ENCODE data around the gene CAPZB. TPM values are rescaled to one million over a fixed set of nuclear protein-coding genes. Genes with fewer than 3 reads are reported as not detected.

Gene CAPZB
- polyA plus RNA-seq, 2 of the 4 experiments (the other 2 are of a cell fraction): 133 to 296 TPM

- H3K9me3 ChIP-seq: no peaks in the 10 kb centered on the region
- no peak for ATAC-seq
- H3K4me2 ChIP-seq: no peak overlapping the region
- FAIRE-seq: no peak
- H3K27ac ChIP-seq: no peak overlapping the region
- DNase-seq (ENCODE audit: low read depth in 1 of 2, low spot score in 1 of 2): no peak
- H3K4me1 ChIP-seq: no peaks in the 10 kb centered on the region
- POLR2A ChIA-PET: no interaction called here
- CTCF ChIA-PET: interaction anchor here (0.6 to 2.9 kb wide), 5 partner anchors 11 to 335 kb away, joined by 4 to 10 read pairs (median 6); no protein-coding TSS in a partner anchor
- TF ChIP-seq NFE2L2 (conservative IDR thresholded peaks at IDR 0.05; ENCODE audit: low read length) (no peak), CBX2 (IDR thresholded peaks at IDR 0.05; ENCODE audit: borderline replicate concordance, low read depth) (no peak), CHD4 (IDR thresholded peaks at IDR 0.05; ENCODE audit: borderline replicate concordance) (no peak), PBX3 (IDR thresholded peaks at IDR 0.05) (no peak)
- no peak overlapping the region for H3K4me3 ChIP-seq
- WGBS (ENCODE audit: missing lambda C conversion rate): 89% methylated on average over 10 of the region's 22 CpGs
Measured at GRCh38 chr1:19405761-19406487, 79.4 kb downstream of the CAPZB start.

- no peak for DNase-seq (ENCODE audit: low read depth in 1 of 2, low spot score in 1 of 2)
- H3K4me1 ChIP-seq: no peaks in the 10 kb centered on the region
- TF ChIP-seq MAX (IDR thresholded peaks at IDR 0.05) (no peak), MYC (IDR thresholded peaks at IDR 0.05; ENCODE audit: borderline replicate concordance, low read length) (no peak), CBX2 (IDR thresholded peaks at IDR 0.05; ENCODE audit: borderline replicate concordance, low read depth) (no peak), HOXB13 (CRISPR knock-in tag; IDR thresholded peaks at IDR 0.05; ENCODE audit: low read depth) (no peak), BHLHE40 (IDR thresholded peaks at IDR 0.05; ENCODE audit: low read depth, low read length) (no peak), FOSB (CRISPR knock-in tag; IDR thresholded peaks at IDR 0.05) (no peak), RARB (CRISPR knock-in tag; IDR thresholded peaks at IDR 0.05) (no peak)
- ChIA-PET CTCF (interaction anchor here (0.6 to 2.9 kb wide), 6 partner anchors 10 to 335 kb away, joined by 3 to 10 read pairs (median 6); no protein-coding TSS in a partner anchor), POLR2A (interaction anchor here (0.6 kb wide), 1 partner anchor 364 kb away, joined by 3 read pairs; no protein-coding TSS in a partner anchor)
- no peak for FAIRE-seq
- H3K4me3 ChIP-seq: no peak overlapping the region
- peak in 1 of 2 experiments; percentile 47; a peak in 3 of 6 replicates for ATAC-seq
- H3K4me2 ChIP-seq: no peak overlapping the region
- WGBS (ENCODE audit: missing lambda C conversion rate): 90% methylated on average over 10 of the region's 10 CpGs
- H3K9me3 ChIP-seq: no peaks in the 10 kb centered on the region
- H3K27ac ChIP-seq: no peak overlapping the region
Measured at GRCh38 chr1:19405195-19405760, 80.1 kb downstream of the CAPZB start.

- Histone ChIP-seq H3K4me2 (no peak overlapping the region), H3K4me3 (no peak overlapping the region), H3K9me3 (no peaks in the 10 kb centered on the region), H3K4me1 (no peaks in the 10 kb centered on the region), H3K27ac (no peak overlapping the region)
- FAIRE-seq: no peak
- WGBS (ENCODE audit: missing lambda C conversion rate): 91% methylated on average over 5 of the region's 5 CpGs
- no peak for DNase-seq (ENCODE audit: low read depth in 1 of 2, low spot score in 1 of 2)
- TF ChIP-seq TFCP2L1 (CRISPR knock-in tag; IDR thresholded peaks at IDR 0.05): no peak
- TF ChIP-seq TP53 (CRISPR knock-in tag; IDR thresholded peaks at IDR 0.05): no peak
- TF ChIP-seq JUN (IDR thresholded peaks at IDR 0.05): no peak
- no peak for TF ChIP-seq RARB (CRISPR knock-in tag; IDR thresholded peaks at IDR 0.05)
- TF ChIP-seq PHF8 (IDR thresholded peaks at IDR 0.05; ENCODE audit: borderline replicate concordance, low read depth): no peak
- no peak for TF ChIP-seq POLR2AphosphoS2 (conservative IDR thresholded peaks at IDR 0.05; ENCODE audit: low read length)
- no peak for TF ChIP-seq ZC3H11A (IDR thresholded peaks at IDR 0.05)
- POLR2A ChIA-PET: interaction anchor here (0.6 kb wide), 1 partner anchor 365 kb away, joined by 3 read pairs; no protein-coding TSS in a partner anchor
- ATAC-seq: no peak
- CTCF ChIA-PET: interaction anchor here (0.6 to 2.9 kb wide), 5 partner anchors 10 to 102 kb away, joined by 3 to 10 read pairs (median 3); no protein-coding TSS in a partner anchor
Measured at GRCh38 chr1:19404748-19405147, 80.6 kb downstream of the CAPZB start.

- Histone ChIP-seq H3K4me2 (no peak overlapping the region), H3K9me3 (no peaks in the 10 kb centered on the region), H3K4me3 (no peak overlapping the region), H3K4me1 (no peaks in the 10 kb centered on the region), H3K27ac (no peak overlapping the region)
- DNase-seq (ENCODE audit: low read depth in 1 of 2, low spot score in 1 of 2) (no peak), ATAC-seq (no peak), FAIRE-seq (no peak)
- CTCF ChIA-PET: interaction anchor here (1.0 to 3.1 kb wide), 3 partner anchors 11 to 12 kb away, joined by 4 to 11 read pairs (median 8); no protein-coding TSS in a partner anchor
- POLR2A ChIA-PET: no interaction called here
- 93% methylated on average over 5 of the region's 5 CpGs for WGBS (ENCODE audit: missing lambda C conversion rate)
- no peak for TF ChIP-seq CHD4 (IDR thresholded peaks at IDR 0.05; ENCODE audit: borderline replicate concordance)
- TF ChIP-seq FOSB (CRISPR knock-in tag; IDR thresholded peaks at IDR 0.05): no peak
- TF ChIP-seq ESRRA (IDR thresholded peaks at IDR 0.05; ENCODE audit: borderline replicate concordance, low read length): no peak
- no peak for TF ChIP-seq USF2 (IDR thresholded peaks at IDR 0.05)
- no peak for TF ChIP-seq MYC (IDR thresholded peaks at IDR 0.05; ENCODE audit: borderline replicate concordance, low read length)
- TF ChIP-seq POLR2A (IDR thresholded peaks at IDR 0.05; ENCODE audit: low read length): no peak
- TF ChIP-seq RNF2 (IDR thresholded peaks at IDR 0.05; ENCODE audit: borderline replicate concordance, low read depth): no peak
- TF ChIP-seq EHMT2 (IDR thresholded peaks at IDR 0.05; ENCODE audit: low read depth): no peak
- no peak for TF ChIP-seq RFX5 (IDR thresholded peaks at IDR 0.05)
- no peak for TF ChIP-seq FOXS1 (CRISPR knock-in tag; IDR thresholded peaks at IDR 0.05)
Measured at GRCh38 chr1:19403256-19403655, 82.1 kb downstream of the CAPZB start.

All from A549 (cell line).